Hepatocyte (in vitro differentiated cells): ENCODE data around the gene FERMT3. TPM values are rescaled to one million over a fixed set of nuclear protein-coding genes. Genes with fewer than 3 reads are reported as not detected.
"Not testable (repeated sequence)": the region's sequence is repeated elsewhere in the genome, so short reads cannot be mapped to it uniquely, and the experiment has no call there.

Experiments
- DNase-seq: peaks from one replicate; pipeline ENCODE4 v3.0.0-alpha.2; 2016; ENCODE audit warnings: low spot score
- H2AFZ ChIP-seq: fragments of 200-600 bp; sonication (generic); 2 replicates; pipeline ENCODE4 v1.6.0; 2016; ENCODE audit warnings: antibody characterized with exemption, mild to moderate bottlenecking
- H3K27ac ChIP-seq: fragments of 200-600 bp; sonication (generic); 2 replicates; pipeline ENCODE4 v1.5.1; 2016; ENCODE audit warnings: mild to moderate bottlenecking
- H3K27me3 ChIP-seq: fragments of 200-600 bp; sonication (generic); 2 replicates; pipeline ENCODE4 v1.6.1; 2016
- H3K36me3 ChIP-seq: fragments of 200-600 bp; sonication (generic); replicated peaks from 2 replicates; pipeline ENCODE4 v1.5.1; 2016; ENCODE audit warnings: low read depth; ENCODE audit not compliant: insufficient read depth
- H3K4me1 ChIP-seq: fragments of 200-600 bp; sonication (generic); 2 replicates; pipeline ENCODE4 v1.5.1; 2016; ENCODE audit warnings: mild to moderate bottlenecking, moderate library complexity; ENCODE audit not compliant: insufficient read depth
- H3K4me2 ChIP-seq: fragments of 200-600 bp; sonication (generic); 2 replicates; pipeline ENCODE4 v1.6.0; 2016
- H3K4me3 ChIP-seq: fragments of 200-600 bp; sonication (generic); 2 replicates; pipeline ENCODE4 v1.5.1; 2016; ENCODE audit warnings: mild to moderate bottlenecking
- H3K79me2 ChIP-seq: fragments of 200-600 bp; sonication (generic); 2 replicates; pipeline ENCODE4 v1.6.0; 2017; ENCODE audit warnings: mild to moderate bottlenecking
- H3K9me2 ChIP-seq: fragments of 200-600 bp; sonication (generic); replicated peaks from 2 replicates; pipeline ENCODE4 v1.6.0; 2017; ENCODE audit warnings: mild to moderate bottlenecking; ENCODE audit not compliant: insufficient read depth
- H3K9me3 ChIP-seq: fragments of 200-600 bp; sonication (generic); 2 replicates; pipeline ENCODE4 v1.5.1; 2016; ENCODE audit warnings: low read depth, mild to moderate bottlenecking
- H4K20me1 ChIP-seq: fragments of 200-600 bp; sonication (generic); 2 replicates; pipeline ENCODE4 v1.6.0; 2016; ENCODE audit warnings: mild to moderate bottlenecking; ENCODE audit not compliant: insufficient read depth, poor library complexity, severe bottlenecking
- EZH2 ChIP-seq: fragments of 200-600 bp; sonication (generic); IDR thresholded peaks from 2 replicates; pipeline ENCODE4 v1.6.1; 2016; ENCODE audit warnings: antibody characterized with exemption, mild to moderate bottlenecking, borderline replicate concordance
- EZH2phosphoT487 ChIP-seq: fragments of 200-600 bp; sonication (generic); IDR thresholded peaks from one replicate; pipeline ENCODE4 v1.6.1; 2018; ENCODE audit warnings: antibody characterized with exemption, mild to moderate bottlenecking, low read depth, moderate library complexity; ENCODE audit not compliant: unreplicated experiment, severe bottlenecking
- WGBS: methylation state at CpG from one replicate; pipeline ENCODE4 v1.1.6; 2016; ENCODE audit warnings: low lambda C conversion rate; ENCODE audit errors: missing lambda C conversion rate; 5-methylcytosine and 5-hydroxymethylcytosine counted together
- polyA plus RNA-seq: library from polyadenylated mRNA; unstranded; fragments of >200 nt; fragmentation: Nextera tagmentation; extraction: Ambion mirVana; gene quantifications from 2 replicates; pipeline ENCODE4 v1.2.1, GENCODE V29; 2016
- total RNA-seq: library from RNA; depleted of rRNA; stranded (reverse); fragments of >200 nt; gene quantifications from 2 replicates; pipeline ENCODE4 v1.2.3, GENCODE V29; 2014
- TF ChIP-seq, protein P1 (sequence below): fragments of 200-600 bp; sonication (generic); IDR thresholded peaks from 2 replicates; pipeline ENCODE4 v1.5.1; 2016; ENCODE audit warnings: antibody characterized with exemption, mild to moderate bottlenecking; ENCODE audit not compliant: poor library complexity

The FERMT3 gene
- total RNA-seq (0.44 and 1.6 TPM in 2 replicates), polyA plus RNA-seq (2.0 TPM in 1 of 2 replicates, not detected in the other)

DNA sequence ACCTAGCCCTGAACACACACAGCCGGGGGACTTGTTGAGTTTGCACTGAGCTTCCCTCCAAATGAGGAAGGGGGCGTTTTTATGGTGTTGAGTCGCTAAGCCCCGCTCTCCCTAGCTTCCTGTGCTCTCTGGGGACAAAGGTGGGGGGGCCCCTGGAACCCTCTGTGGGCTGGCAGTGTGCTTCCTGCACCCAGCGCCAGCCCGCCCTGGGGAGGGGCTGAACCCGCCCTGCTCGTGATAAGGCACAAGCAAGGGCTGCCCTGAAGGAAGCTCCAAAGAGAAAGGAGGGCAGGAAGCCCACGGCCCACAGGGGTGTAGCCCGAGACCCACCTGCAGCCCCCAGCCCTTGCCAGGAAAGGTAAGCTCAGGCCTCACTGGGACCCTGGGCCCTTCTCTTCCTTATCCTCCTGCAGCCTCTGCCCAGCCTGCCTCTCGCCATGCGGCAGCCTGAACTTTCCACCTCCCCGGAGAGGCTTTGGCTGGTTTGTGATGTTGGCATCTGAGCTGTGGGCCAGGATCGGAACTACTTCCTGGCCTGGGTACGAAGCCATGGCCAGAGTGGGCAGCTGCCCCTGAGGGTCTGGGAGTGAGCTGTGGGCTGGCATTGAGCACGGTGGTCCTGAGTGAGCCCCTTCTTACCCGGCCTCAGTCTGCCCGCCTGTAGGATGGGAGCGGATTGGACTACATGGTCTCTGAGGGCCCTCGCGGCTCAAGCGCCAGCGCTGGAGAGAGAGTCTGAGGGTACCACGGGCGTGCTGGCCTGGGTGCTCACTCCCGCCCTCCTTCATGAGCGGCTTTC, at the start of gene FERMT3:
Gene FERMT3, plus strand, starts transcription at position 265 of the 799 bp plus-strand sequence. CDS start 644 bp downstream, outside the sequence.
- Histone ChIP-seq H3K4me3 (no peak within 1 kb of the TSS), H3K27me3 (no peaks in the 10 kb centered on the region)
- 90% methylated on average over 24 of the region's 27 CpGs for WGBS

DNA sequence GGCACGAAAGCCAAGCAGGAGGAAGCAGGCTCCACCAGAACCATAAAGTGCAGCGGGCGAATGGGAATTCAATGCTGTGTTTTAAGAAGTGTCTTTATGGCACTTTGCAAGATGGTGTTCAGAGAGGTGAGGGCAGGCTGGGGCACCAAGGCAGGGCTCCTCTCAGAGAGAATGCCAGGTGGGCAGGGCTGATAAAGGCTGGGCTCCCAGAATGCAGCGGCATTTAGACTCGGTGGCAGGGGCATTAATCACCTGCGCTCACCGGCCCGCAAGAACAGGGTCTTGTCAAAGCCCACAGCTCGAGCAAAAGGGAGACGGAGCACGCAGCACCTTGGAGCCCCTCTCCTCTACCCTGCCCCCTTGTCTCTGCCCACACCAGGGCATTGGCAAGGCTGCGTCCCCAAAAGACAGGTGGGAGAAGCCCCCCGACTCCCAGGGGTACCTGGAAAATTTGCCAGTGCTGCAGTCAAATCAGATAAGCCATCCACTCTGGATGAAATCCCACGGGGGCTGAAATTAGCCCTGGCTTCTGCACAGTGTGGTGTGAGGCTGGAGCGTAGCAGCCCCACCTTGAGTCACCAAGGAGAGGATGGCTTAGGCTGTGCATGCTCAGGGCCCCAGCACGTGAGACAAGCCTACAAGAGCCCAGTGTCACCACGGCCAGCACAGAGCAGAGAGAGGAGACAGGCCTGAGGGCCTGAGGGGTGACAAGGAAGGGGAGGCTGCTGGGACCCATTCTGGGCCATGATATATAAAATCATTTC, 48.7 kb upstream of the FERMT3 start:
- Histone ChIP-seq H3K27me3 (no peaks in the 10 kb centered on the region), H3K4me1 (no peaks in the 10 kb centered on the region), H3K9me3 (no peaks in the 10 kb centered on the region), H4K20me1 (no peaks in the 10 kb centered on the region), H3K79me2 (no peaks in the 10 kb centered on the region), H2AFZ (no peak overlapping the region), H3K36me3 (no peaks in the 10 kb centered on the region), H3K4me3 (no peak overlapping the region), H3K9me2 (no peaks in the 10 kb centered on the region), H3K4me2 (no peak overlapping the region), H3K27ac (no peak overlapping the region)
- TF ChIP-seq, protein P1, sequence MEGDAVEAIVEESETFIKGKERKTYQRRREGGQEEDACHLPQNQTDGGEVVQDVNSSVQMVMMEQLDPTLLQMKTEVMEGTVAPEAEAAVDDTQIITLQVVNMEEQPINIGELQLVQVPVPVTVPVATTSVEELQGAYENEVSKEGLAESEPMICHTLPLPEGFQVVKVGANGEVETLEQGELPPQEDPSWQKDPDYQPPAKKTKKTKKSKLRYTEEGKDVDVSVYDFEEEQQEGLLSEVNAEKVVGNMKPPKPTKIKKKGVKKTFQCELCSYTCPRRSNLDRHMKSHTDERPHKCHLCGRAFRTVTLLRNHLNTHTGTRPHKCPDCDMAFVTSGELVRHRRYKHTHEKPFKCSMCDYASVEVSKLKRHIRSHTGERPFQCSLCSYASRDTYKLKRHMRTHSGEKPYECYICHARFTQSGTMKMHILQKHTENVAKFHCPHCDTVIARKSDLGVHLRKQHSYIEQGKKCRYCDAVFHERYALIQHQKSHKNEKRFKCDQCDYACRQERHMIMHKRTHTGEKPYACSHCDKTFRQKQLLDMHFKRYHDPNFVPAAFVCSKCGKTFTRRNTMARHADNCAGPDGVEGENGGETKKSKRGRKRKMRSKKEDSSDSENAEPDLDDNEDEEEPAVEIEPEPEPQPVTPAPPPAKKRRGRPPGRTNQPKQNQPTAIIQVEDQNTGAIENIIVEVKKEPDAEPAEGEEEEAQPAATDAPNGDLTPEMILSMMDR, result no peak
- TF ChIP-seq EZH2, result no peak
- TF ChIP-seq EZH2phosphoT487, result no peak
- WGBS, result 87% methylated on average over 17 of the region's 17 CpGs
- no peak for DNase-seq

More for the DNA sequence above, at the start of gene FERMT3:
- Histone ChIP-seq H3K36me3 (no peaks in the 10 kb centered on the region), H3K79me2 (no peaks in the 10 kb centered on the region), H4K20me1 (no peaks in the 10 kb centered on the region), H3K9me2 (no peaks in the 10 kb centered on the region), H3K9me3 (no peaks in the 10 kb centered on the region), H3K27ac (no peak within 1 kb of the TSS), H3K4me2 (no peak within 1 kb of the TSS), H3K4me1 (no peaks in the 10 kb centered on the region), H2AFZ (no peak within 1 kb of the TSS)
- no peak for DNase-seq
- no peak for TF ChIP-seq EZH2phosphoT487
- no peak for TF ChIP-seq EZH2
- TF ChIP-seq, protein P1, result no peak

DNA sequence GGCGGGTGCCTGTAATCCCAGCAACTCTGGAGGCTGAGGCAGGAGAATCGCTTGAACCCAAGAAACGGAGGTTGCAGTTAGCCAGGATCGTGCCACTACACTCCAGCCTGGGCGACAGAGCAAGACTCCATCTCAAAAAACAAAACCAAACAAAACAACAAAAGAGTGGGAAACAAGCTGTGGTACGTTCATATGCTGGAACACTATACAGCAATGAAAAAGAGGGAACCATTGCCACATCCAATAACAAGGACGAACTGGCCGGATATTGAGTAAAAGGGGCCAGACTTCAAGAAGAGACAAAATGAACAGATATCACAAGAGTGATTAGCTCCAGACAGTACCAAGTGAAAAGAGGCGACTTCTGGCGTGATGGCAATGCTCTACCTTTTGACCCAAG, 45.5 kb upstream of the FERMT3 start:
- H3K36me3 ChIP-seq, result no peaks in the 10 kb centered on the region
- H3K9me3 ChIP-seq, result no peaks in the 10 kb centered on the region
- 96% methylated on average over 10 of the region's 10 CpGs for WGBS
- no peak overlapping the region for H3K4me2 ChIP-seq
- H3K27ac ChIP-seq, result no peak overlapping the region
- no peak overlapping the region for H3K4me3 ChIP-seq
- no peak for DNase-seq
- H4K20me1 ChIP-seq, result no peaks in the 10 kb centered on the region
- H3K27me3 ChIP-seq, result no peaks in the 10 kb centered on the region
- no peaks in the 10 kb centered on the region for H3K79me2 ChIP-seq
- H2AFZ ChIP-seq, result no peak overlapping the region
- peaks cover 3% of the 10 kb centered on the region for H3K4me1 ChIP-seq
- H3K9me2 ChIP-seq, result no peaks in the 10 kb centered on the region
- no peak for TF ChIP-seq EZH2phosphoT487
- TF ChIP-seq, protein P1, result no peak
- TF ChIP-seq EZH2, result no peak

DNA sequence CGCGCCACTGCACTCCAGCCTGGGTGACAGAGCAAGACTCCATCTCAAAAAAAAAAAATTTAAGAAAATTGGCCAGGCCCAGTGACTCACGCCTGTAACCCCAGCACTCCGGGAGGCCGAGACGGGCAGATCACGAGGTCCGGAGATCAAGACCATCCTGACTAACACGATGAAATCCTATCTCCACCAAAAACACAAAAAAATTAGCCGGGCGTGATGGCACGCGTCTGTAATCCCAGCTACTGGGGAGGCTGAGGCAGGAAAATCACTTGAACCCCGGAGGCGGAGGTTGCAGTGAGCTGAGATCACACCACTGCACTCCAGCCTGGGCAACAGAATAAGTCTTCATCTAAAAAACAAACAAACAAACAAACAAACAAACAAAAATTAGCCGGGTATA, 43.8 kb upstream of the FERMT3 start:
- H2AFZ ChIP-seq, H3K27ac ChIP-seq: not testable (repeated sequence)

More for the DNA sequence above, 43.8 kb upstream of the FERMT3 start:
- H3K9me3 ChIP-seq, H4K20me1 ChIP-seq, H3K36me3 ChIP-seq, DNase-seq, H3K4me2 ChIP-seq, H3K4me3 ChIP-seq, H3K27me3 ChIP-seq, H3K9me2 ChIP-seq, H3K79me2 ChIP-seq: not testable (repeated sequence)
- 96% methylated on average over 16 of the region's 16 CpGs for WGBS
- peaks cover 10% of the 10 kb centered on the region for H3K4me1 ChIP-seq
